IMR-90 (cell line): ENCODE results near the gene TGFB3. TPM values are rescaled to one million over a fixed set of nuclear protein-coding genes. Genes with fewer than 3 reads are reported as not detected.

Source experiments
- ATAC-seq: fragments of 200-7000 bp; cut with Tn5 transposase; 2 replicates; pipeline ENCODE4 v1.9.1; 2020; ENCODE audit warnings: low read depth, mild to moderate bottlenecking, moderate library complexity
- BruUV-seq: library from RNA; stranded (reverse); fragments of 400-500 nt; replicated peaks from 2 replicates; lab custom pipeline; 2021; lab: Mats Ljungman, UMichigan
- CTCF ChIA-PET: fragments of 300-600 bp; formaldehyde crosslinking; extraction: SDS; loops from one replicate; lab custom pipeline; 2021; ENCODE audit warnings: antibody characterized with exemption; lab: Yijun Ruan, JAX
- POLR2A ChIA-PET: fragments of 300-600 bp; sonication (Branson Sonifier 250); formaldehyde crosslinking; loops from one replicate; lab custom pipeline; 2022; ENCODE audit warnings: antibody characterized with exemption; ENCODE audit not compliant: unreplicated experiment; lab: Charles Lee
- DNase-seq: peaks from one replicate; pipeline ENCODE4 v3.0.0; 2013
- H2AFZ ChIP-seq: replicated peaks from 2 replicates; pipeline ENCODE3; 2013; ENCODE audit warnings: low read length, mild to moderate bottlenecking; ENCODE audit not compliant: poor library complexity
- H2AK5ac ChIP-seq: 2 replicates; pipeline ENCODE4 v1.6.1; 2013; ENCODE audit warnings: low read depth, low read length, inconsistent platforms
- H2AK9ac ChIP-seq: replicated peaks from 2 replicates; pipeline ENCODE3; 2013; ENCODE audit warnings: mild to moderate bottlenecking, low read depth, low read length, moderate library complexity; ENCODE audit not compliant: poor library complexity
- H2BK120ac ChIP-seq: 2 replicates; pipeline ENCODE4 v1.6.1; 2013; ENCODE audit warnings: low read depth, low read length, inconsistent platforms
- H2BK15ac ChIP-seq: 3 replicates; pipeline ENCODE4 v1.6.1; 2013; ENCODE audit warnings: low read depth, low read length, inconsistent platforms
- H2BK20ac ChIP-seq: 2 replicates; pipeline ENCODE4 v1.6.1; 2013; ENCODE audit warnings: low read depth, mild to moderate bottlenecking, inconsistent platforms, low read length, moderate library complexity
- H2BK5ac ChIP-seq: 2 replicates; pipeline ENCODE4 v1.6.1; 2013; ENCODE audit warnings: mild to moderate bottlenecking, low read depth, low read length, inconsistent platforms; ENCODE audit not compliant: poor library complexity, severe bottlenecking
- H3K14ac ChIP-seq: replicated peaks from 2 replicates; pipeline ENCODE4 v1.6.1; 2013; ENCODE audit warnings: low read depth, low read length, inconsistent platforms
- H3K18ac ChIP-seq: 2 replicates; pipeline ENCODE4 v1.6.1; 2013; ENCODE audit warnings: low read depth, low read length, control low read depth
- H3K23ac ChIP-seq: 2 replicates; pipeline ENCODE4 v1.6.1; 2013; ENCODE audit warnings: low read depth, low read length, inconsistent platforms
- H3K27ac ChIP-seq: 2 replicates; pipeline ENCODE4 v1.5.1; 2013; ENCODE audit warnings: mild to moderate bottlenecking, control low read depth, low read length; ENCODE audit not compliant: insufficient read depth
- H3K27me3 ChIP-seq: 2 replicates; pipeline ENCODE4 v1.6.1; 2013; ENCODE audit warnings: low read length; ENCODE audit not compliant: control insufficient read depth, insufficient read depth
- H3K36me3 ChIP-seq: 2 replicates; pipeline ENCODE4 v1.6.1; 2013; ENCODE audit warnings: low read length, mixed read lengths; ENCODE audit not compliant: control insufficient read depth, insufficient read depth
- H3K4ac ChIP-seq: 2 replicates; pipeline ENCODE4 v1.6.1; 2013; ENCODE audit warnings: low read depth, low read length, inconsistent platforms
- H3K4me1 ChIP-seq: 2 replicates; pipeline ENCODE4 v1.6.1; 2013; ENCODE audit warnings: low read length, mixed read lengths; ENCODE audit not compliant: control insufficient read depth, insufficient read depth
- H3K4me2 ChIP-seq: 2 replicates; pipeline ENCODE4 v1.6.1; 2013; ENCODE audit warnings: low read depth, mild to moderate bottlenecking, control low read depth, low read length, moderate library complexity
- H3K4me3 ChIP-seq: 2 replicates; pipeline ENCODE4 v1.5.1; 2013; ENCODE audit warnings: low read depth, mild to moderate bottlenecking, control low read depth, low read length, moderate library complexity; ENCODE audit not compliant: insufficient read depth
- H3K56ac ChIP-seq: 2 replicates; pipeline ENCODE4 v1.6.1; 2013; ENCODE audit warnings: low read length, inconsistent platforms; ENCODE audit not compliant: insufficient read depth; ENCODE audit errors: extremely low read depth
- H3K79me1 ChIP-seq, 2 experiments: 2 replicates each; pipeline ENCODE4 v1.6.1; 2013; ENCODE audit warnings: low read length in 2 of 2, inconsistent platforms in 1 of 2, low read depth in 1 of 2
- H3K9ac ChIP-seq: 2 replicates; pipeline ENCODE4 v1.6.1; 2013; ENCODE audit warnings: low read depth, low read length, control low read depth
- H3K9me1 ChIP-seq: 2 replicates; pipeline ENCODE4 v1.6.1; 2013; ENCODE audit warnings: low read length, inconsistent platforms; ENCODE audit not compliant: insufficient read depth
- H3K9me3 ChIP-seq: 2 replicates; pipeline ENCODE4 v1.6.1; 2013; ENCODE audit warnings: low read length; ENCODE audit not compliant: control insufficient read depth, insufficient read depth
- H4K20me1 ChIP-seq: 2 replicates; pipeline ENCODE4 v1.6.1; 2013; ENCODE audit warnings: low read length, inconsistent platforms; ENCODE audit not compliant: insufficient read depth
- H4K5ac ChIP-seq: 2 replicates; pipeline ENCODE4 v1.6.1; 2013; ENCODE audit warnings: mild to moderate bottlenecking, low read depth, low read length, control low read depth
- H4K8ac ChIP-seq, 2 experiments: 2 replicates each; pipeline ENCODE4 v1.6.1; 2013; ENCODE audit warnings: low read depth in 2 of 2, low read length in 2 of 2, control low read depth in 1 of 2, inconsistent platforms in 1 of 2
- H4K91ac ChIP-seq: 2 replicates; pipeline ENCODE4 v1.6.1; 2013; ENCODE audit warnings: low read depth, low read length, inconsistent platforms; ENCODE audit not compliant: insufficient read depth
- BHLHE40 ChIP-seq: fragments of 150-350 bp; IDR thresholded peaks from 2 replicates; pipeline ENCODE4 v1.6.1; 2016; ENCODE audit warnings: mild to moderate bottlenecking, low read depth, low read length
- MAFK ChIP-seq: IDR thresholded peaks from 2 replicates; pipeline ENCODE4 v1.6.1; 2012; ENCODE audit warnings: low read depth, low read length, improper control_type of control experiment
- POLR2A ChIP-seq: IDR thresholded peaks from 2 replicates; pipeline ENCODE4 v1.6.1; 2012; ENCODE audit warnings: mild to moderate bottlenecking, low read depth, low read length
- RAD21 ChIP-seq: IDR thresholded peaks from 2 replicates; pipeline ENCODE4 v1.6.1; 2012; ENCODE audit warnings: low read length, improper control_type of control experiment
- RCOR1 ChIP-seq: IDR thresholded peaks from 2 replicates; pipeline ENCODE4 v1.6.1; 2012; ENCODE audit warnings: mild to moderate bottlenecking, low read length, improper control_type of control experiment; ENCODE audit not compliant: insufficient replicate concordance
- USF2 ChIP-seq: fragments of 150-350 bp; IDR thresholded peaks from 2 replicates; pipeline ENCODE4 v1.6.1; 2017; ENCODE audit warnings: mild to moderate bottlenecking, antibody characterized with exemption, low read length, low read depth
- WGBS, 2 experiments: methylation state at CpG; one replicate each; pipeline versions ENCODE4 v1.1.5 to v1.1.7; 2013; ENCODE audit warnings: missing lambda C conversion rate in 2 of 2; ENCODE audit not compliant: insufficient read length in 1 of 2; ENCODE audit errors: extremely low coverage in 2 of 2; 5-methylcytosine and 5-hydroxymethylcytosine counted together
- dilution Hi-C: fragments of 300-500 bp; cut with HindIII; formaldehyde crosslinking; loops from one replicate; pipeline ENCODE4 v1.14.3; 2018; ENCODE audit warnings: low sequenced_read_pairs; ENCODE audit not compliant: unreplicated experiment
- in situ Hi-C: fragments of 300-500 bp; cut with MboI; formaldehyde crosslinking; loops from 3 replicates; pipeline ENCODE4 v1.14.3; 2019; ENCODE audit warnings: low sequenced_read_pairs, inconsistent platforms, mixed read lengths
- intact Hi-C: fragments of 100-400 bp; cut with micrococcal nuclease; formaldehyde crosslinking; loops from 2 replicates; pipeline ENCODE4 v1.10.0; 2022
- polyA plus RNA-seq, 3 experiments: library from polyadenylated mRNA; depleted of rRNA; stranded (reverse); fragments of >200 nt; gene quantifications; 2 replicates each; pipeline ENCODE4 v1.2.3, GENCODE V29; 2012; ENCODE audit warnings: low replicate concordance in 1 of 3
- total RNA-seq: library from RNA; depleted of rRNA; stranded (reverse); fragments of >200 nt; gene quantifications from 2 replicates; pipeline ENCODE4 v1.2.3, GENCODE V29; 2012

TGFB3 gene
- total and polyA plus RNA-seq, 2 of the 4 experiments (the other 2 are of a cell fraction) = 2.2 to 4.3 TPM

- no peak overlapping the region for H4K8ac ChIP-seq
- dilution Hi-C loops (no loop called here), in situ Hi-C loops (no loop called here), intact Hi-C loops (loop anchor here (10.0 kb wide), 1 partner anchor 152 kb away; the partner anchor contains the start of gene GPATCH2L)
- H3K9ac ChIP-seq = no peak overlapping the region
- no peak overlapping the region for H2AK5ac ChIP-seq
- no peak overlapping the region for H2BK20ac ChIP-seq
- POLR2A ChIA-PET = no interaction called here
- peaks cover 37% of the 10 kb centered on the region for H3K36me3 ChIP-seq
- H3K56ac ChIP-seq = no peak overlapping the region
- H2AFZ ChIP-seq = no peak overlapping the region
- no peak overlapping the region for H4K5ac ChIP-seq
- no TSS peak for BruUV-seq
- H2BK15ac ChIP-seq = no peak overlapping the region
- TF ChIP-seq POLR2A (no peak), USF2 (no peak), MAFK (no peak), BHLHE40 (no peak), RAD21 (no peak), RCOR1 (no peak)
- H2BK5ac ChIP-seq = no peak overlapping the region
- H3K27me3 ChIP-seq = no peaks in the 10 kb centered on the region
- no peaks in the 10 kb centered on the region for H3K9me3 ChIP-seq
- H3K14ac ChIP-seq = no peak overlapping the region
- H2AK9ac ChIP-seq = no peak overlapping the region
- H3K79me1 ChIP-seq = 0 out of 4 replicates have a peak, but pooled peaks cover 2 to 4% of the 10 kb centered on the region in 2 experiments
- no peak overlapping the region for H3K4me3 ChIP-seq
- CTCF ChIA-PET = no interaction called here
- ATAC-seq (no peak), DNase-seq (no peak)
- peaks cover 4% of the 10 kb centered on the region; the same call in 1 of the 2 replicates for H3K9me1 ChIP-seq
- no peak overlapping the region for H3K27ac ChIP-seq
- H3K23ac ChIP-seq = no peak overlapping the region
- no peak overlapping the region for H3K4ac ChIP-seq
- no peak overlapping the region for H4K91ac ChIP-seq
- H3K4me2 ChIP-seq = no peak overlapping the region
- no peak overlapping the region for H3K18ac ChIP-seq
- no peak overlapping the region for H2BK120ac ChIP-seq
- WGBS, 2 experiments = 100% methylated on average over 1 of the region's 1 CpG; no CpG with 5 or more reads in 1 of the 2 experiments
- peaks cover 2% of the 10 kb centered on the region for H3K4me1 ChIP-seq
- no peaks in the 10 kb centered on the region for H4K20me1 ChIP-seq
Observed at GRCh38 chr14:76002383-76002782, 20.6 kb upstream of the TGFB3 start.
